Mesendoderm (in vitro differentiated cells): ENCODE data around the gene RGPD3.

Source experiments
- DNase-seq: peaks from one replicate; pipeline ENCODE4 v3.0.0; 2013
- H2AK5ac ChIP-seq: 2 replicates; pipeline ENCODE4 v1.6.1; 2013; ENCODE audit warnings: low read length, inconsistent platforms
- H2BK120ac ChIP-seq: 2 replicates; pipeline ENCODE4 v1.6.1; 2013; ENCODE audit warnings: low read depth, mild to moderate bottlenecking, low read length, moderate library complexity, mixed read lengths
- H2BK15ac ChIP-seq: replicated peaks from 2 replicates; pipeline ENCODE4 v1.6.1; 2013; ENCODE audit warnings: low read depth, mild to moderate bottlenecking, moderate library complexity
- H2BK5ac ChIP-seq: 2 replicates; pipeline ENCODE4 v1.6.1; 2013; ENCODE audit warnings: low read length, inconsistent platforms
- H3K18ac ChIP-seq: 2 replicates; pipeline ENCODE4 v1.6.1; 2013; ENCODE audit warnings: mild to moderate bottlenecking, low read length, mixed read lengths
- H3K23ac ChIP-seq: one replicate; pipeline ENCODE4 v1.6.1; 2013; ENCODE audit warnings: low read length
- H3K27ac ChIP-seq: 2 replicates; pipeline ENCODE4 v1.5.1; 2013; ENCODE audit warnings: low read depth, mild to moderate bottlenecking, inconsistent platforms, low read length, moderate library complexity
- H3K27me3 ChIP-seq: 2 replicates; pipeline ENCODE4 v1.6.1; 2013; ENCODE audit warnings: low read length, control low read depth, mild to moderate bottlenecking, inconsistent platforms; ENCODE audit not compliant: insufficient read depth, poor library complexity
- H3K36me3 ChIP-seq: 2 replicates; pipeline ENCODE4 v1.6.1; 2013; ENCODE audit warnings: low read length, inconsistent platforms; ENCODE audit not compliant: control insufficient read depth, insufficient read depth
- H3K4ac ChIP-seq: one replicate; pipeline ENCODE4 v1.6.1; 2013; ENCODE audit warnings: low read depth, mild to moderate bottlenecking, low read length, moderate library complexity
- H3K4me1 ChIP-seq: 2 replicates; pipeline ENCODE4 v1.6.1; 2013; ENCODE audit warnings: low read depth, low read length, inconsistent platforms; ENCODE audit not compliant: control insufficient read depth
- H3K4me2 ChIP-seq: 2 replicates; pipeline ENCODE4 v1.6.1; 2013; ENCODE audit warnings: low read length
- H3K4me3 ChIP-seq: 2 replicates; pipeline ENCODE4 v1.5.1; 2013; ENCODE audit warnings: mild to moderate bottlenecking, low read length
- H3K56ac ChIP-seq: one replicate; pipeline ENCODE4 v1.6.1; 2013; ENCODE audit warnings: low read length
- H3K79me1 ChIP-seq: 2 replicates; pipeline ENCODE4 v1.6.1; 2013; ENCODE audit warnings: low read length, inconsistent platforms
- H3K79me2 ChIP-seq: 2 replicates; pipeline ENCODE4 v1.6.1; 2013; ENCODE audit warnings: mild to moderate bottlenecking, low read length; ENCODE audit not compliant: control insufficient read depth, insufficient read depth
- H3K9ac ChIP-seq: 2 replicates; pipeline ENCODE4 v1.6.1; 2013; ENCODE audit warnings: low read length, inconsistent platforms
- H4K5ac ChIP-seq: one replicate; pipeline ENCODE4 v1.6.1; 2013; ENCODE audit warnings: low read length
- H4K8ac ChIP-seq: one replicate; pipeline ENCODE4 v1.6.1; 2013; ENCODE audit warnings: low read depth, mild to moderate bottlenecking, control low read depth, low read length, moderate library complexity
- WGBS: extraction: QIAGEN DNeasy Blood & Tissue Kit; methylation state at CpG from one replicate; pipeline ENCODE4 v1.1.7; 2013; ENCODE audit warnings: low lambda C conversion rate, missing lambda C conversion rate; ENCODE audit not compliant: insufficient coverage; ENCODE audit errors: extremely low coverage; 5-methylcytosine and 5-hydroxymethylcytosine counted together

The RGPD3 gene

GRCh38 chr2:106353676-106354075 is 114.5 kb downstream of the RGPD3 start:
- H3K27ac ChIP-seq: no peak overlapping the region
- H3K4me2 ChIP-seq: no peak overlapping the region
- H3K4me1 ChIP-seq: no peaks in the 10 kb centered on the region
- no peaks in the 10 kb centered on the region for H3K79me1 ChIP-seq
- no peak overlapping the region for H4K5ac ChIP-seq
- no peak overlapping the region for H2BK15ac ChIP-seq
- no peaks in the 10 kb centered on the region for H3K27me3 ChIP-seq
- H2BK120ac ChIP-seq: no peak overlapping the region
- no peak for DNase-seq
- H3K18ac ChIP-seq: no peak overlapping the region
- H3K36me3 ChIP-seq: no peaks in the 10 kb centered on the region
- no peak overlapping the region for H3K4me3 ChIP-seq
- H2BK5ac ChIP-seq: no peak overlapping the region
- H2AK5ac ChIP-seq: no peak overlapping the region
- no peak overlapping the region for H3K9ac ChIP-seq
- H3K79me2 ChIP-seq: no peaks in the 10 kb centered on the region
- H3K23ac ChIP-seq: no peak overlapping the region
- no peak overlapping the region for H3K56ac ChIP-seq
- WGBS: no CpG with 5 or more reads among the region's 5 CpGs
- no peak overlapping the region for H3K4ac ChIP-seq
- no peak overlapping the region for H4K8ac ChIP-seq

- Histone ChIP-seq H3K27me3 (no peaks in the 10 kb centered on the region), H3K4ac (no peak overlapping the region), H3K4me2 (no peak overlapping the region), H2BK15ac (no peak overlapping the region), H4K5ac (no peak overlapping the region), H2AK5ac (no peak overlapping the region), H3K4me3 (no peak overlapping the region), H3K23ac (no peak overlapping the region), H3K18ac (no peak overlapping the region), H3K36me3 (no peaks in the 10 kb centered on the region), H3K79me1 (no peaks in the 10 kb centered on the region), H4K8ac (no peak overlapping the region), H3K79me2 (no peaks in the 10 kb centered on the region), H2BK5ac (no peak overlapping the region), H2BK120ac (no peak overlapping the region), H3K56ac (no peak overlapping the region), H3K9ac (no peak overlapping the region), H3K4me1 (no peaks in the 10 kb centered on the region), H3K27ac (no peak overlapping the region)
- DNase-seq: no peak
- WGBS: no CpG with 5 or more reads among the region's 2 CpGs
Observed at GRCh38 chr2:106350980-106351379, 117.2 kb downstream of the RGPD3 start.

- H3K9ac ChIP-seq: no peak overlapping the region
- no CpG with 5 or more reads among the region's 12 CpGs for WGBS
- no peak overlapping the region for H2AK5ac ChIP-seq
- no peak overlapping the region for H3K18ac ChIP-seq
- no peak overlapping the region for H3K23ac ChIP-seq
- no peaks in the 10 kb centered on the region for H3K36me3 ChIP-seq
- H2BK120ac ChIP-seq: no peak overlapping the region
- H3K4me2 ChIP-seq: no peak overlapping the region
- no peaks in the 10 kb centered on the region for H3K79me2 ChIP-seq
- no peak overlapping the region for H2BK15ac ChIP-seq
- no peak overlapping the region for H3K4ac ChIP-seq
- H3K4me1 ChIP-seq: no peaks in the 10 kb centered on the region
- no peak overlapping the region for H3K27ac ChIP-seq
- H3K27me3 ChIP-seq: no peaks in the 10 kb centered on the region
- H3K56ac ChIP-seq: no peak overlapping the region
- H4K5ac ChIP-seq: no peak overlapping the region
- no peak overlapping the region for H3K4me3 ChIP-seq
- H3K79me1 ChIP-seq: no peaks in the 10 kb centered on the region
- no peak overlapping the region for H2BK5ac ChIP-seq
- no peak for DNase-seq
- no peak overlapping the region for H4K8ac ChIP-seq
Observed at GRCh38 chr2:106344302-106344701, 123.9 kb downstream of the RGPD3 start.

GRCh38 chr2:106343274-106343673 is 124.9 kb downstream of the RGPD3 start:
- Histone ChIP-seq H3K4me2 (no peak overlapping the region), H3K18ac (no peak overlapping the region), H4K8ac (no peak overlapping the region), H3K9ac (no peak overlapping the region), H3K4ac (no peak overlapping the region), H3K23ac (no peak overlapping the region), H2AK5ac (no peak overlapping the region), H2BK5ac (no peak overlapping the region), H4K5ac (no peak overlapping the region), H3K27ac (no peak overlapping the region), H3K4me1 (no peaks in the 10 kb centered on the region), H2BK15ac (no peak overlapping the region), H3K27me3 (no peaks in the 10 kb centered on the region), H3K36me3 (no peaks in the 10 kb centered on the region), H3K56ac (no peak overlapping the region), H3K4me3 (no peak overlapping the region), H2BK120ac (no peak overlapping the region), H3K79me2 (no peaks in the 10 kb centered on the region), H3K79me1 (no peaks in the 10 kb centered on the region)
- WGBS: no CpG with 5 or more reads among the region's 16 CpGs
- no peak for DNase-seq

- no peak overlapping the region for H2BK120ac ChIP-seq
- H3K4me2 ChIP-seq: no peak overlapping the region
- no peak overlapping the region for H4K5ac ChIP-seq
- no peaks in the 10 kb centered on the region for H3K79me1 ChIP-seq
- H3K18ac ChIP-seq: no peak overlapping the region
- H3K23ac ChIP-seq: no peak overlapping the region
- H3K56ac ChIP-seq: no peak overlapping the region
- no peak overlapping the region for H3K9ac ChIP-seq
- H3K27ac ChIP-seq: no peak overlapping the region
- no peak overlapping the region for H2BK15ac ChIP-seq
- no peak overlapping the region for H4K8ac ChIP-seq
- no peak for DNase-seq
- no peak overlapping the region for H3K4ac ChIP-seq
- no peak overlapping the region for H3K4me3 ChIP-seq
- H3K4me1 ChIP-seq: no peaks in the 10 kb centered on the region
- WGBS: no CpG with 5 or more reads among the region's 25 CpGs
- H3K36me3 ChIP-seq: no peaks in the 10 kb centered on the region
- H2AK5ac ChIP-seq: no peak overlapping the region
- H3K79me2 ChIP-seq: no peaks in the 10 kb centered on the region
- H3K27me3 ChIP-seq: no peaks in the 10 kb centered on the region
- no peak overlapping the region for H2BK5ac ChIP-seq
Observed at GRCh38 chr2:106342831-106343251, 125.4 kb downstream of the RGPD3 start.

- Histone ChIP-seq H2BK120ac (no peak overlapping the region), H3K27me3 (no peaks in the 10 kb centered on the region), H3K4me1 (no peaks in the 10 kb centered on the region), H3K79me2 (no peaks in the 10 kb centered on the region), H3K4me2 (no peak overlapping the region), H3K27ac (no peak overlapping the region), H4K5ac (no peak overlapping the region), H4K8ac (no peak overlapping the region), H3K56ac (no peak overlapping the region), H2BK5ac (no peak overlapping the region), H3K4ac (no peak overlapping the region), H2BK15ac (no peak overlapping the region), H3K9ac (no peak overlapping the region), H3K4me3 (no peak overlapping the region), H3K23ac (no peak overlapping the region), H3K36me3 (no peaks in the 10 kb centered on the region), H3K79me1 (no peaks in the 10 kb centered on the region), H3K18ac (no peak overlapping the region), H2AK5ac (no peak overlapping the region)
- WGBS: no CpG with 5 or more reads among the region's 5 CpGs
- no peak for DNase-seq
Observed at GRCh38 chr2:106341666-106342065, 126.5 kb downstream of the RGPD3 start.
